Stimulated activated CD8-positive, alpha-beta memory T cell treated with anti-CD3 and anti-CD28 coated beads, Interleukin-12 subunit alpha, Interleukin-12 subunit beta, amount 100 ng/mL, for 24 hours (primary cell): ENCODE data around the gene CYS1.
"Not testable (repeated sequence)": the region's sequence is repeated elsewhere in the genome, so short reads cannot be mapped to it uniquely, and the experiment has no call there.

ENCODE experiments used
- DNase-seq: peaks from one replicate; pipeline ENCODE4 v3.0.0-alpha.2; 2020; ENCODE audit errors: extremely low read depth

The CYS1 gene

DNA sequence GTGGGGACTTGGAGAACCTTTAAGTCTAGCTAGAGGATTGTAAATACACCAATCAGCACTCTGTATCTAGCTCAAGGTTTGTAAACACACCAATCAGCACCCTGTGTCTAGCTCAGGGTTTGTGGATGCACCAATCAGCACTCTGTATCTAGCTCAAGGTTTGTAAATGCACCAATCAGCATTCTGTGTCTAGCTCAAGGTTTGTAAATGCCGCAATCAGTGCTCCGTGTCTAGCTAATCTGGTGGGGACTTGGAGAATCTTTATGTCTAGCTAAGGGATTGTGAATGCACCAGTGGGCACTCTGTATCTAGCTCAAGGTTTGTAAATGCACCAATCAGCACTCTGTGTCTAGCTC is 11.7 kb upstream of the CYS1 start:
- not testable (repeated sequence) for DNase-seq

DNA sequence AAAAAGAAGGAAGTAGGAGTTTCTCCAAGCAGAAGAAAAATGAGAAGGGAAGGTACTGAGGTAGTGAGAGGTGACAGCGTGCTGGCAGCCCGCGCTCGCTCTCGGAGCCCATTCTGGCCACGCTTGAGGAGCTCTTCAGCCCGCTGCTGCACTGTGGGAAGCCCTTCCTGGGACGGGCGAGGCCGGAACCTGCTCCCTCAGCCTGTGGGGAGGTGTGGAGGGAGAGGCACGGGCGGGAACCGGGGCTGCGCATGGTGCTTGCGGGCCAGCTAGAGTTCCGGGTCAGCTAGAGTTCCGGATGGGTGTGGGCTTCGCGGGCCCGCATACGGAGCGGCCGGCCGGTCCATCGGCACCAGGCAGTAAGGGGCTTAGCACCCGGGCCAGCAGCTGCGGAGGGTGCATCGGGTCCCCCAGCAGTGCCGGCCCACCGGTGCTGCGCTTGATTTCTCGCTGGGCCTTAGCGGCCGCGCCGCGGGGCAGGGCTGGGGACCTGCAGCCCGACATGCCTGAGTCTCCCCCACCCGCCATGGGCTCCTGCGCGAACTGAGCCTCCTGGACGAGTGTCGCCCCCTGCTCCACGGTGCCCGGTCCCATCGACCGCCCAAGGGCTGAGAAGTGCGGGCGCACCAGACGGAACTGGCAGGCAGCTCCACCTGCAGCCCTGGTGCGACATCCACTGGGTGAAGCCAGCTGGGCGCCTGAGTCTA is 11.1 kb upstream of the CYS1 start:
- no peak for DNase-seq

DNA sequence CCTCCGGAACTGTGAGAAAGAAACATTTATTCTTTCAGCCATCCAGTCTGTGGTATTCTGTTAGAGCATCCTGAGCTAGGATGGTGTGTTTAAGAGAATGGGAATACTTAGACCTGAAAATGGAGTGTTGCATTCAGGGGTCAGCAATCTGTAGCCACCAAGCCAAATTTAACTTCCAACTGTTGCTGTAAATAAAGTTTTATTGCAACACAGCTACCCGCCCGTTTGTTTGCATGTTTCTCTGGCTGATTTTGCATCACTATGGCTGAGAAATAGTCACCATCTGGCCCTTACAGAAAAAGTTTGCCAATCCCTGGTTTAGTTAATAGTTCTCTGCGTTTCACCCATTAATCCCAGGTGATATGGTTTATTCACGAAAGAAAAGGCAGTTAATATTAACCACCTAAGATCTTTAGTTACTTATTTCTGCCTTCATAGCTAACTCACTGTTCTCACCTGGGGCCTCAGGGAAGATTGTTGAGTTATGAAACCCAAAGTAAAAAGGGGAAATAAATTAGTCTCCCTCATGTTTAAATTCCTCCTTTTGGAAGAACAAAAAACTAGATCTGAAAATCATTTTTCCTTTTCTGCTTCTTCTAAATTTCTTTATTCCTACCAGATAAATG is 9.5 kb upstream of the CYS1 start:
- DNase-seq = no peak

DNA sequence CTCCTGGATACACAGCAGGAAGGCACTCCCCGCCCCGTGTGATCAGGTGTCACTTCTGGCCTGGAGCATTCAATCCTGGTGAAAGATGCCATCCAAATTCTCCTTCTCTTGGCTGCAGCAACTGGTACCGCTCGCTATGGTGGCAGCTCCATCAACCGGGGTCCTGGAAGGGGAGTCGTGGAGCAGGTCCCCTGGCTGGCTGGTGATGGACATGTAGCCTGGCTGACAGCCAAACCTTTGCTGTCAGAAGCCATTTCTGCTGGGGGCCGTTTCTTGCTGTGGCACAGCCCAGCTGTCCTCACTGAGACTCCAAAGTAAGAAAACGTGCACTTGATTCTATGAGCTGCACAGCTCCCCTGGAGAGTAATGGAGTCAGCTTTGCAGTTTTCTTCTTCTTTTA is 7.1 kb upstream of the CYS1 start:
- no peak for DNase-seq

DNA sequence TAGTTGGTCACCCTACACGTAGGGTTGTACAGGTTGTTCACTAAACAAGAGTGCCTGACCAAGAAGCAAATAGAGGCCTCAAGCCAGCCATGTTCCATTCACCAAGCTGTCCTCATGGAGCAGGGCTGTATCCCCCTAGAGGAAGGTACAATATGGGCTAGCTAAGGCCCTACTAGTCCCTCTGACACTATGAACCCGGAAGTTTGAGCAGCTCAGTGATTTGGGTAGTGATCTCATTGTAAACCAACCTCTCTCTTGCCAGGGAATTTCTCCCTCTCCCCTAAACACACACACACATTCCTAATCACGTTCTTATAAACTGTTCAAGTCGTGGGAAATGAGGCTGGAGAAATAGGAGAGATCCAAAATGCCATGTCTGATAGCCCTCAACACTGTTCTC is 6.7 kb upstream of the CYS1 start:
- DNase-seq = no peak

DNA sequence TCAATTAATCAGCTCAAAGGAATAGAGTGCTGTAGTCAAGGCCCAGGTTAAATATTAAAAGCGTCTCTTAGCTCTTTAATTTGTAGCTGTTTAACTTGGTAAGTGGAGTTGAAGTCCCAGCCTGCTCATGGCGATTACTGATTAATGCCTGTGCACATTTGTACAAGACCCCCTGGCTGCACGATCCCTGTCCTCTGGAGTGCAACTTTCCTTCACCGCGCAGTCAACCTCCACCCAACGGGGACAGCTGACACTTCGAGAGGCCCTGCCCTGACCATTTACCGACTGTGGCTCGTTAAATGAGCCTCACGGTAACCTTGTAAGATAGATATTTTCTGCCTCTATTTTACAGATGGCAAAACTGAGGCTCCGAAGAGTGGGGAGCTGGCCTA is 5.5 kb upstream of the CYS1 start:
- no peak for DNase-seq

DNA sequence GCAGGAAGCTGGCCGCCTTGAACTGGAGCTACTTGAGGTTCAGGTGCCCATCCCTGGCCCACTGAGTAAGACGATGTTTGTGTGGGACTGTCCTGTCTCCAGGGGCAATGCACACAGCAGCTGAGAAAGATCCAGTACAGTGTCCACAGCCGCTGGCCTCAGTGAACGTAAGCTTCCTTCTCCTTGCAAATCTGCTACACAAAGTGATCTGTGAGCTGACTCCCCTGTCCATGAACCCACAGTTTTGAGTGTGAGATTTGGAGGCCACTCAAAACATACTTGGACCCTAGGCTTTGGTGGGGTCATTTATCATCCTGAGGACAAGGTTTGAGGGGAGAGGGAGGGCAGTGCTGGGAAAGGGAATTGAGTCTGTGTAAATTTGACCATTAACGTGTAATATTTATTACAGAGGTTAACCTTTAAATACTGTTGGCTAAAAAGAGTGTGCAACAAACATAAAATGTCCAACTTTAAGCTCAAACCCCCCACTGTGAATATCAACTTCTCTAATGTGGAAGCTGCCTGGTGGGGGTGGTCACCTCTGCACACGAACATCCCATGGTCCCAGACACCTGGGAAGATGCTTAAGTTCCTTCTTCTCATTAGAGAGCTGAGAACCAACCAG is 4.9 kb upstream of the CYS1 start:
- DNase-seq = no peak

DNA sequence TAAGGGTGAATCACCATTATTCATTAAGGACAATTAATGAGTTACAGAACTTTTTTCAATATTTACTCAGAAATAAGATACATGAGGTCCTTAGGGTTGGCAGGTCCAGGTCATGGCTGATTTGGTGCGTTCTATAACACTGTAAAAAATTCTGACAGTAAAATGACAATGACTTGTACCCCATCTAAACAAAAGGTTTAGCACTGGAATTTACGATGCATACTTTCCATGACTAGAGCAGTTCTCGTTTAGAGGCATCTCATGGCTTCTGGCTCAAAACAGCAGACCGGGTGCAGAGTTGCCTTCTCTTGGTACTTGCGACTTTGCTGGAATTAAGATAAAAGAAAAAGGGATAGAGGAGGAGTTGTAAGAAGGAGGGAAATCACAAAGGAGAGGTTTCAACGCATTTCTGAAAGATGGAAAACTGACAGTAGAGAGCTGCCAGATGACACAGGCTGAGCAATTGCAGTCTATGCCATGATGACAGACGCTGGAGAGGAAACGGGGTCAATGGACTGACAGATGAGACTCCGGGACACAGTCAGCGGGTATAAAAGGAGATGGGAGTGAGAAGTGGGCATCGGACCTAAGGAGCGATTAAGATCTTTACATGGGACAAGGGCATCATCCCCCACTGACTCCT is 4.1 kb upstream of the CYS1 start:
- DNase-seq = no peak

DNA sequence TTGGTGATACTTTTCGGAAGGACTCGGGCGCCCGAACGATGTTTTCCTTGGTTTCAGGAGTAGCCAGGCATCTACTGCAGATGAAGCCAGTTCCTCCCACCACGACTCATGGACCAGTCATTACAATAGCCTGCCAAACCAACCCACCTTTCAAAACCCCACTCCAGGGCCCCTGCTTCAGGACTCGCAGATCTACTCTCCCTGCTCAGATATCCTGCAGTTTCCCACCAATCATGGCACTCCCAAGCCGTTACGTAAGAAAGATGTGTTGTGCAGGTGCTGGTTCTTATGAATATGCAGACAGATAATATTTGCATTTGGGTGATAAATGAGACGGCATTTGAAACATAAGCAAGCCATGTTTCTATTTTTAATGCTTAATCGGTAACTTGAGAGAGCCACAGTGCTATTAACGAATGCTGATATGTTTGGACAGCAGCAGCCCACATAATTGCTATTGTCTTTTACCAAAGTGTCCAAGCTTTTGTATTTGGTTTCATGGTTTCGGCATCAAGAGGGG is 3.5 kb upstream of the CYS1 start:
- DNase-seq = no peak

DNA sequence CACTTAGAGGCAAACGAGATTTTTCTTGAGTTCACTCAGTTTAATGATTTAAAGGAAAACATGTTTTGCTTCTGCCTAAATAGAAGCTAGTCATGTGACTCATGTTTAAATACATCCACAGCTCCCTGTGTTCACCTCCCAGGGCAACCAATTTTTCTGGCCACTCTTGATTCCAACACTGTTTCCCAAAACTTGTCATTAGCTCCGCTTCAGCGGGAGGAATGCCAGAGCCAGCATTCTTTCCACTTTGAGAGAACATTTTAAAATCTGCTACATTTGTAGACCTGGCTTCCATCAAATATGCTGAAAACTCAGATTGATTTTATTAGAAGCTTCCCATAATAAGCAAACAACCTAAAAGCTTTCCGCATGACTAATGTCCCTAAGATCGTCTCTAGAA is 2.8 kb upstream of the CYS1 start:
- DNase-seq = no peak

DNA sequence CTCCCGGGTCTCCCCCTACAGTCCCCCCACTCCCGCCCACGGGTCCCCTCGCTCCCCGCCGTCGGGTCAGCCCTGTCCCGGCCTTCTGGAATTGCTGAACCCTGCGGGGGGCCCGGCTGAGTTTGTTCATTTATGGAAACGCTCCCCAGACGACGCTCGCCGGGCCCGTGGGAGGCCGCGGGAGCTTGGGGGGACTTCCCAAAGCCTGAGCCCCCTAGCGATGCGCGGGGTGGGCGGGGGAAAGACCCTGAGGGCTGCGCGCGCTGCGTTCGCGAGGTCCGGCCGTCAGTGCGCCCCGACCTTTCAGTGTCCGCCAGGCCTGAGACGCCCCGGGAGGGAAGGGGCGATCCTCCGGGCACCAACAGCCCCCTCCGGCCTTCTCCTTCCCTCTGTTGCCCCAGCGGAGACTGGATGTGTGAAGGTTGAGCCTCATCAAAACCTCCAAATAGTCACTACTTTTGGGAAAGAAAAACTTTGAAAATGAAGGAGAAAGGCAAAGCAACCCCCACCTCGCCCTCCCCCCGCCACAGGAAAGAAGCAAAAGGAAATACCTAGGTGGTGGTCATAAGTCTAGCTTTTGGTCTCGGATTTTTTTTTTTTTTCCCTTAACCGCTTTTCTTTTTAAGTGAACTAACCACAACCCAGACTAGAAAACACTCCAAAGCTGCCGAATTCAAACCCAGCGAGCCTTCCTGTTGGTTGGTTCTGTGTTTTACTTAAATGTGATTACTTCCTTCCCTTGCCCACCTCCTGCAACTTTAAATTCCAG is 509 bp upstream of the CYS1 start:
- DNase-seq = no peak

DNA sequence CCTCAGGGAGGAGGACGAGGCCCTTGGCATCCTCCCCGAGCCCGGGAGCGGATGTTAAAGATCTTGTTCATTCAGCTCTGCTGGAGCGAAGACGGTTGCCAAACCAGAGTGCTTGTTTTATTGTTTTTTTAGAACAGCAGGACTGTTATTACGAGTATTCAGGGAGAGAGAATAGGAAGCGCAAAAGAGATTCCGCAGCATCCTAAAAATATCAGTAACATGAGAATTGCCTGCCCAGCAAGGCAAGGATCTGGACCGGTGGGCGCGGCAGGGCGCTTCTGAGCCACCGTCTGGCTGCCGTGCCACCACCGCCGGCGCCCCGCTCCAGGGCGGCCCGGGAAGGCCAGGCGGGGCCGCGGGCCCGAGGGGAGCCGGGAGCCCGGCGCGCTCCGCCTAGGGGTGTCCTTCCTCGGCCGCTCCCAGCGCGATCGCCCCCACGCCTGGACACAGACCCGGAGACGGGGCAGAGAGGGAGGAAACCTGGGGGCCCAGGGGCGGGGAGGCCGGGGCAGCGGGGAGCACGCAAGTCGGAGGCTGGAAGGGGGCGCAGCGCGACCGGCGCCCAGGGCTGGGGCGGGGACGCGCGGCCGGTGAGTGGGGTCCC is 843 bp downstream of the CYS1 start:
- DNase-seq = no peak

DNA sequence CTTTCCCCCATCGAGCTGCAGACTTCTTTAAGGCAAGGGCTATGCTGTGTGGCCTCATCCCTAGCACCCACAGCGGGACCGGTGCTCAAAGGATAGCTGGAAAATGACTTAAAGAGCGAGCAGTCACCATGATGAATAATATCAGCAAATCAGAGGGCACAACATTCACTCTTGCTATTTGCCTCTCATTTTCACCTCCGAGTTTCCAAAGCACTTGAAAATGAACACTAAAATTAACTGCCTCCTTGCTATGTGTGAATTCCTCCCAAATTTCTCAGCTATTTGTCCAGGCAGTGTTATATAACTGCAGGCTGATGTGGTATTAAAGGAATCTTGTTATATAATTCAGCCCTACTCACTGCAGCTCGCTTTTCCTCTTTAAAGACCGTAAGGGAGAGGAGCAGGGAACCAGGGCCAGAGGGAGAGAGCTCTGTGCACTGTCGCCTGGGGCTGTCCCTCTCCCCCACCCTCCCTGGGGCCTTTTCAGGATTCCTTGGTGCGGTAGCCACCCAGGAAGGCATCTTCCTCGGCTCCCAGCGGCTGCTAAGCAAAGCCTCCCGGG is 1.4 kb downstream of the CYS1 start:
- no peak for DNase-seq

DNA sequence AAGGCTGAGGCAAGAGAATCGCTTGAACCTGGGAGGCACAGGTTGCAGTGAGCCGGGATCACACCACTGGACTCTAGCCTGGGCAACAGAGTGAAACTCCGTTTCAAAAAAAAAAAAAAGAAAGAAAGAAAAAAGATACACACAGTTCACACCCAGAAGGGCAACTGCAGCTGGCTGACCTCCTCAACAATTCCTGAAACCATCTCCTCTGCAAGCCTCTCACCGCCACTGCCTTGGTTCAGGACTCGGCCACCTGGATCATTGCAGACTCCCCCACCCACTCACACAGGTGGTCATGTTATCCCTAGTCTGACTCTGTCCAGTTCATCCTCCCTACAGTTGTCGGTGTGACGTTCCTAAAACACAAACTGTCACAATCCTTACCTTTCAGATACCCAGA is 2.2 kb downstream of the CYS1 start:
- DNase-seq = no peak

DNA sequence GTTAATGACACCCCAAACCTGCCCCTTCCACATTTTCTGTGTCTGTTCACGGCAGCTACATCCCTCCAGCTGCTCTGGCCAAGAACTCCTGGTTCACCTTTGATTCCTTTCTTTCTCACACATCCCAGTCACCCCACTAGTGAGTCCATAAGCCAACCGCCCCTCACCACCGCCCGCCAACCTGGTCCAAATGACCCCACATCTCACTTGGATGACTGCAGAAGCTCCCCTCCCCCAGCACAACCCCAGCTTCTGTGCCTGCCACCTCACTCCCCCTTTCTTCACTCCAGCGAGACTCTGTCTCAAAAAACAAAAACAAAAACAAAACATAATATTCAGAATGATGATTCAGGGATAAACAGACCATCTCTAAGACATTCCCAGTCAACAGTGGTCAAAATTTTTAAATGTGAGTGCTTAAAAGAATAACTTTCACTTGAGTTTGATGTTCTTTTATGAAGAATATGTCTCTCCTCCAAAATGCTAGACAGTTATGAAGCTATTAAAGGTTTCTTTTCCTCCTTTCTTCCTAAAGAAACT is 3.2 kb downstream of the CYS1 start:
- DNase-seq = no peak

DNA sequence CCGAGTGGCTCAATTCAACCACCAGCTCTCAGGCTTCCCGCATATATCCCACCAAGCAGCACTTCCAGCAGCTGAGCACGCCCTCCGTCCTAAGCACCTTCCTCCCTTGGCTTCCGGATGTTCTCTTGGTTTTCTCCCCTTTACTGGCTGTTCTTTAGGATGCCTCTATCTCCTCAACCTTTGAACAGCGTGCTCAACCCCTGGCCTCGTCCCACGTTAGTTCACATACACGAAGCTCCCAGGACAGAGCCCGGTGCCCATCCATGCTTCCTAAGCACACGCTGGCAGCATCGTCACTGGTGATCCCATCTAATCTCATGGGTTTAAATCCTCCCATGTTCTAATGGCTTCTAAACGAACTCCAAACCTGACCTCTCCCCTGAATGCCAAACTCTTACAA is 3.7 kb downstream of the CYS1 start:
- no peak for DNase-seq

DNA sequence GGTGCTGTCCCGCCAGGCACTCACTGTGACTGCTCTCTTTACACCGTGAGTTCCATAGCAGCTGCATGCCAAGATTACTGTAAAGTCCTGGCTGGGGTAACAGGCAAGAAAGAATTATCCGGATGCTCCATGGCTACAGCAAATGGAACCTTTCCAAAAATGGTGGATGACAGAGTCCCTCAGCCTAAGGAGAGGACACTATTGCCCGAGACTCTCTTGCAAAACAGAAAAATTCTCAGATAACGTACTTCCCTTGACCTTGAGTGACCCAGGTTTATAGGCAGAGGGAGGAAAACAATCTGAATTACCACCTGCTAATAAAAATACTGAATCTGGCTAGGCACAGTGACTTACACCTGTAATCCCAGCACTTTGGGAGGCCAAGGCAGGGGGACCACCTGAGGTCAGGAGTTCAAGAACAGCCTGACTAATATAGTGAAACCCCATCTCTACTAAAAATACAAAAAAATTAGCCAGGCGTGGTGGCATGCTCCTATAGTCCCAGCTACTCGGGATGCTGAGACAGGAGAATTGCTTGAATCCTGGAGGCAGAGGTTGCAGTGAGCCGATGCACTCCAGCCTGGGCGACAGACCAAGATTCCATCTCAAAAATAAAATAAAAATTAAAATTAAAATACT is 4.5 kb downstream of the CYS1 start:
- DNase-seq = no peak

DNA sequence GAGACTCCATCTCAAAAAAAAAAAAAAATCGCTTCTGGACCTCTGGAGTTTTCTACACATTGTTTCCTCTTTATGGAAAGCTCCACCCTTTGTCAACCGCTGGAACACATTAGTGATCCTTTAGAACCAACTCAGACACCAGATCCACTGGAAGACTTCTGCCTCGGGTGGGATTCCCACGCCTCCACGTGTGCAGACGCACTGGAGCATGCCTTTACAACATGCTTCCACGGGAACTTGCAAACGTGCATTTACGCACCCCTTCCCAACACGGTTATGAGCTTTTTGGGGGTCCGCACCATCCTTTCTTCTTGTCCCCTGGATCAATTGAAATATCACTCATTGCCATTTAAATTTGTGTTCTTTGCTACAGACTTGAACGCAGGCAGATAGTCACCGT is 5.1 kb downstream of the CYS1 start:
- DNase-seq = no peak

DNA sequence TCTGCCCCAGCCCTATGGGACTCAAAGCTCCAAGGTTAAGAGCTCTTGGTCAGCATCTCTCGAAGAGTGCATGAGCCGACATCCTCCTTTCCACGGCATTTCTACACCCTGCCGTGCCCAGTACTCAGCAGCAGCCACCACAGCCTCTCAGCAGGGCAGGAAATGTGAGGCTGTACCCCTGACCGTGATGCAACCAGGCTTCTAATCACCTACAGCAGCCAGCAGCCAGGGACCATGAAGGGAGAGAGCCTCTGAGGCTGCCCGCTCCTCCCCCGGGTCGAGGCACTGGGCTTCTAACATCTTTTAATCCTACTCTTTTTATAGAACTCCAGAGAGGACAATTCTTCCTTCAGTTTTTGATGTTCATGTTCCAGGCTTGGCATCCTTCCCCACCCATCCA is 6.5 kb downstream of the CYS1 start:
- DNase-seq = no peak

DNA sequence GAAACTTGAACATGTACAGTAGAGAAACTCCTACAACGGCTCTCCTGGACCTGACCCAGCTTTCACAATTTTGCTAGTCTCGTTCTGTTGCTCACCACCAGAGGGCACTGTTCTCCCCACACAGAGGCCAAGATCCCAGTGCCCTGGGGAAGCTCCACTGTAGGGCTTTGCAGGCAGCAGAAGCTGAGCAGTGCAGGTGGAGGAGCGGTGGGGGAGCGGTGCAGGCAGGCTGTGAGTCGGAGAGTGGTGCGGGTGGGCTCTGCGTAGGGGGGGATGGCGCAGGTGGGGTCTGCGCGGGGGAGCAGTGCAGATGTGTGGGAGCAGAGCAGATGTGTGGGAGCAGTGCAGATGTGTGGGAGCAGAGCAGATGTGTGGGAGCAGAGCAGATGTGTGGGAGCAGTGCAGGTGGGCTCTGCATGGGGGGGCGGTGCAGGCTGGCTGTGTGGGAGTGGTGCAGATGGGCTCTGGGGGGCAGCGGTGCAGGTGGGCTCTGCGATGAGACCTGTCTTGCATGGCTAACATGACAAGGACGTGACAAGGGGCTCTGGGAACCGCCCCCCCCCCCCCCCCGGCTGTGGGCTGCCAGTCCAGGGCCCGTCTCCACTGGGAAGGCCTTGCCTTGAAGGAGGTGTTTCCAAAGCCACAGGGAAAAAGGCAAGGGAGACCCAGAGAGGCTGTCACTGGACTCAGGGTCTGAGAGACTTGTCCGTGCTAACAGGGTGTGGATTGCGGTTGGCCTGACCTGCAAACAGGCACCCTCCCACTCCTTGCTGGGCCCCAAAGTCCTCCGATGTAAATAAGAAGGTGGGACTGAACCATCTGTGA is 7.3 kb downstream of the CYS1 start:
- peak; percentile 50 for DNase-seq
